Dedifferentiated amniotic fluid mesenchymal stem cell (primary cell): ENCODE measurements around the gene ZBTB21.
A peak's percentile ranks its signal among the peaks of the same experiment; 100 is the strongest.
"Not testable (repeated sequence)": the region's sequence is repeated elsewhere in the genome, so short reads cannot be mapped to it uniquely, and the experiment has no call there.

Experiments
- DNase-seq: peaks from one replicate; pipeline ENCODE4 v3.0.0-alpha.2; 2016; ENCODE audit errors: extremely low spot score

ZBTB21 gene

DNA sequence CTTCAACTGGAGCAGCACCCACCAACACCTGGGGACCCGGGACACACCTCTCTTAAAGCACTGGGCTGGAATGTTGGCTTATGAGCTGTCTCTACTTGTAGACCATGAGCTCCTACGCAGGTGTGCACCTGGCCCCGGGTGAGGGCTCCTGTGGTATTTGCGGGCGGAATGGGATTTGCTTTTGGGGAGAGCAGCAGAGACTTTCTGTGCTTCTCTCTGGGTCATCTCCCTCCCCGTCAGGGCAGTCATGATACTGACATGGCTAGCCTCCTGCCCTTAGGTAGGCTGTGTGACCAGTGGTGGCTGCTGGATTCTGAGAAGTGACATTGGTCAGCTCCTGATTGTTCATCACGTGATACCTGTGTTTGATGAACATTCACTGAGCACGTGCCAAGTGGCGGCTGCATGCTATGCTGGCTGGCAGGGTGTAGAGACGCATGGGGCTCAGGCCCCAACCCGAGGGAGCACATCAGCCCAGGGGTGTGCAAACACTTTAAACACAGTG is 9.0 kb upstream of the ZBTB21 start:
- DNase-seq, result no peak

DNA sequence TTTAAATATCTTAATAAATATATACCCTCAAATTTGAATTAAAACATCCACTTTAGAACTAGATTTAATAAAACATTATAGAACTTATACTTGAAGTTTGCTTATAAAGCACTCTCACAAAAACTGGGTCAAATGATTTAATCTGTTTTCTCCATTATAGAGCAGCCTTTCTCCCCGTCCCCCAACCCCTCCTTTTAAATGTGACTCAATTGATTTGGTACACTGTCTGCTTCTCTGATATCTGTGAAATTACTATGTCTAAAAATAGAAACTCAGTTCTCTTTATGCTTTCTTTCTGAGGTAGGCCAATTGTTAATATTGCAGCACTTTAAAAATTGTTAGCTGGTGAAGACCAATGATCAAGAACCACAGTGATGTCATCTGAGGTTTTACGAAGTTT is 6.9 kb upstream of the ZBTB21 start:
- DNase-seq, result no peak

DNA sequence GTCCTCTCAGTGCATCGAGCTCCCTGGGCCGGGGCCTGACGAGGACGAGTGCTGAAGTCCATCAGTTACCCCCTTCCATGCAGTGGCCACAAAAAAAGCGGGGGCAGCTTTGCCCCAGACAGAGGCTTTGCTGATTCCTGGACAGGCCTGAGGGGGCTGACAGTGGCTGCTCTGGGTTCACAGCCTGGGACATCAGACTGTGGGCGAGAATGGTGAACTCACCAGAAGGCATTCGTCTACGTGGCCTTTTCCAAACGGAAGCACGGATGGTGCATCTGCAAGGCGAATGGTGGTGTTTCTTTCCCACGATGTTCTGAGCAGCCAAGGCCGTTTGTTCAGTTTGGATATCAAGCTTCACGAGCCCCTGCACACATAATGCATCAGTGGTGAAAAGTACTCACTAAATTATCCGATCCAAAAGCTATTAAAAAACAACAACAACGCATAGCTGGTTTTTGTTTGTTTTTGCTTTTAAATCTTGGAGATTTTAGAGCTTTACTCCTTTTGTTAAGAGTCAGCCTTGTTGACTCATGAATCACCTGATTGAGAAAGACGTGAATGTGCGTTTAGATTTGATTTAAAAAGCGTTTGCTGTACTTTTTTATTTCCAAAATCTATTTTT is 6.3 kb upstream of the ZBTB21 start:
- no peak for DNase-seq

DNA sequence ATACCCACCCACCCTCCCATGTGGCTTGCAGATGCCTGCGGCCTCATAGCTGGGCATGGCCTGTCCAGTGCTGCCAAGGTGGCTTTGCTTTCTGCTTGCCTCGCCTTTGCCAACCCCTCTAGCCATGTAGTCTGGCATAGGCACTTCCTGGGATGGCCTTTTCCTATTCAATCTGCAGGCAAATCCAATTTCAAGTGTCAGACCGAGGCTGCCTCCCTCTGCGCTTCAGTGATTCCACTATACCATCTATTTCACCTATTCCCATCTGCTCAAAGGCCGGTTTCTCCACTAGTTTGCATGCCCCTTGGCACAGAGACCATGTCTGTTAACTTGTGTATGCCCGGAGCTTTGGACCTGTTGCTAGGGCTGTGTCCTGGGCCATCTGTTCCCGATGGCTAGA is 3.8 kb upstream of the ZBTB21 start:
- DNase-seq, result no peak

DNA sequence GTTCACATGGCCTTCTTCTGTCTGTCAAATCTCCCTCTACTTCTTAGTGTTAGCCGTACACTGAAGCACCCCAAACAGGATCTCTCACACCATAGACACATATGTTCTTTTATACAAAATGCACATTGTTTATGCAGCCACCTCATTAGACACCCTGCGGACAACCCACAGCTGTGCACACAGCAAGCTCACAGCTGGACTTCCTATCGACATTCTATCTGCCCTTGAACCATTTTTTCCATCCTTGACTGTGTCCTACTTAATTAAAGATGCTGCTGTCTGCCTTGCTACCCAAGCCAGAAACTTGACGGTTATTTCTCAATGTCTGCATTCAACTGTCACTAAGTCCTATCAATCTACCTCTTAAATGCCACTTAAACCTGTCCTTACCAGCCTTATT is 3.2 kb upstream of the ZBTB21 start:
- DNase-seq, result no peak

DNA sequence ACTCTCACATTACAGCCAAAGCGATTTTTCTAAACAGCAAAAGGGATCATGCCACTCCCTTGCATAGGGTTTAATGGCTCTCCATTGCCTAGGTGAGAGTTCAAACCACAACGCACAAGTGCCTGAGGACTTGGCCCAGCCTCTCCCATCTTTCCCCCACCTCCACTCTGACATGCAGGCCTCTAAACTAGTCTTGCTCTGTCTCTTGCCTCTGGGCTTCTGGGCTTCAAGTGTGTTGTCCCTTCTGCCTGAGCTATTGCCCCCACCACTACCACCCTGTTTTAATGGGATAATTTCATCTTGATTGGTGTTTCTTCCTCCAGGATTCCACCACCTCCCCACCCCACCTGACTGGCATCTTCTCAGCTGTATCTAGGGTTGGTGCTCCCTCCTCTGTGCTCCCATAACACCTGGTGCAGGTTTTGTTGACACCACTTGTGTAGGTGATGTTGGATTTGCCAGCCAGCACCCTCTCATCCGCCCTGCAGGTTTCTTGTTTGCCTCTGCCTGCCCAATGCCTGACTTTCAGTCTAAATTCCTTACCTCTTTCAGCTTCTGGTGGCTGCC is 2.7 kb upstream of the ZBTB21 start:
- DNase-seq, result no peak

DNA sequence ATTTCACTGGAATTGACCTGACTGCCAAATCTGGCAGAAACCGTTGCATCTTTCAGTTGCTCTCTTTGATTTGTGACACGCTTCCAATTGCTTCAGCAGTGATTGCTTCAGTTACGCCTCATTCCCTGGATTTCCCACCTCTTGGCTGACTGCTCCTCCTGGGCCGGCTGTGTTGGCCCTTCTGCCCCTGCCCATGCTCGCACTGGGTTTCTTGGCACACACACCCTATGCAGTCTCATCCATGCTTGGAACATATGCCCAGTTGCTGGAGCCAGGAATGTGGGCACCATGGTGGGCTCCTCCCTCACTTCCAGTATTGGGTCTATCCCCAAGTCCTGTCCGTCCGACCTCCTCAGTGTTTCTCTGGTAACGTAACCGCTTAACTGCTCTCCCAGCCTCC is 2.2 kb upstream of the ZBTB21 start:
- DNase-seq, result no peak

DNA sequence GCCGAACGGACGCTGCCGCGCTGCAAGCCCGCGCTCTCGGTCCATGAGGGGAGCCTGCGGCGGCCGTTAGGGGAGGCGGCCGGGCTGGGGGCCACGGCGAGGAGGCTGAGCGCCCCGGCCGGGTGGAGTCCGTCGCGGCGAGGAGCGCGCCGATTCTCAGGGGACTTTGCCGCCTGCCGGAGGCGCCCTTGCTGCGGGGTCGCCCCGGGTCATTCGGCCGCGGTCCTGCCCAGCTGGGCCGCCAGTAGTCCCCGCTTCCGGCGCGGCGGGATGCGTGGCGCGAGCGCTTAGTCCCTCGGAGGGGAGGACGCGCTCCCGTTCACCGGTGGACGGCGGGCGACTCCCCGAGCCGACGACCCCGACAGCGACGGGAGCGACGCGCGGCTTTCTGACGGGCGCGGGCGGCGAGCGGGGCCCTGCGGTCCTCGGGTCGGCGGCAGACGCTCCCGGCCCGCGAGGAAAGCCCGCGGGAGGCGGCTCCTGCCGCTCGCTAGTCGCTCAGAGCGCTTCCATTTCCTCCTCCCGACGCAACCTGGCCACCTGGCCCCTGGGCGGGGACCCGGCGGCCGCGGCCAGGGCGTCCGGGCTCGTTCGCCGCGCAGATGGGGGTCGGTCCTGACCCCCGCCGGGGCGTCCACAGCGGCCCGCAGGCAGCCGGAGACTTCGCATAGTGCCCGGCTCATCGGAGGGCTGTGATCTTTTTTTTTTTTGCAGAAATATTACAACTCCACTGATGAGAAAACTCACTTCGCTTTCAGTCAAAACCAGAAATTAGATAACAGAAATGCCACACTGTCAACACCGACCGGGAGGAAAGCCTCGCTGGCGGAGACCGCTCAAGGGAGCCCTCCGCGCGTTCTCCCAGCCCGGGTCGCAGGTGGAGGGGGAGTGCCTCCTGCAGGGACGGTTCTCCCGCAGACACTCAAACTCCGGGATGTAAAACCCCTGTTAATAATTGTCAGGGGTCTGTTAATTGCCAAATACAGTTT is 641 bp upstream of the ZBTB21 start:
- no peak for DNase-seq

DNA sequence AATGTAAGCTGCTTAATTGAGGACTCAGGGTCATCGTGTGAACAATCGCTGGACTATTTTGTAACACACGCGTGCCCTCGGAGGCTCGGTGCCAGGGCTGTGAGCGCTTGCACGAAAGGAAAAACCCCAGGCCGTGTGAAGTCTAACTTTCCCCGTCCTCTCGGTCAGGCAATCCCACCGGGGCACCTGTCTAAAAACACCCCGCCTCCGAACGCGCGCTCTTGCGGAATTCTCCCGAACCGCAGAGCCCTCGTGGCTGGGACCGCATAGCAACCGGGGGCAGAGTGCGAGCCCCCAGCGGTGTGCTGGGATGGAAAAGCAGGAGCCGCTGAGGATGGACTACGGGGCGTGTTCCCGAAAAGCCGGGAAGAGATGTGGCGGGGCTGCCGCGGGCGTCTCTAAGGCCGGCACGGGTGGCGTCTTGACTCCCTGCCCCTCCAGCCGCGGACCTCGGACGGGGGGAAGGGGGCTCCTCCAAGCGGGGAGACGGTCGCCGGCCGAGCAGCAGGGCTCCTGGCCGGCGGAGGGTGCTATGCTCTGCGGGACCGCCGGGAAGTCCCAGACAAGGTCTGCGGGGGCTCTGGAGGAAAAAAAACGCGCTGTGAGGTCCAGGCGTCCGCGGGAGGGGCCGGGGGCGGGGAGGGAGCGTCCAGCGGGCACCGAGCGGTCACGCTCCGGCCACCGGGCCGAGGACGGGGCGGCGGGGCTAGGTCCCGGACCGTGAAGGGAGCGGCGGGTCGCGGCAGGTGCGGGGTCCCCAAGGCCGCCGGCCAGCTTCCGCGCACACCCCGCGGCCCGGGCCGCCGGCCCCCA is 936 bp downstream of the ZBTB21 start:
- DNase-seq, result peak; percentile 18

DNA sequence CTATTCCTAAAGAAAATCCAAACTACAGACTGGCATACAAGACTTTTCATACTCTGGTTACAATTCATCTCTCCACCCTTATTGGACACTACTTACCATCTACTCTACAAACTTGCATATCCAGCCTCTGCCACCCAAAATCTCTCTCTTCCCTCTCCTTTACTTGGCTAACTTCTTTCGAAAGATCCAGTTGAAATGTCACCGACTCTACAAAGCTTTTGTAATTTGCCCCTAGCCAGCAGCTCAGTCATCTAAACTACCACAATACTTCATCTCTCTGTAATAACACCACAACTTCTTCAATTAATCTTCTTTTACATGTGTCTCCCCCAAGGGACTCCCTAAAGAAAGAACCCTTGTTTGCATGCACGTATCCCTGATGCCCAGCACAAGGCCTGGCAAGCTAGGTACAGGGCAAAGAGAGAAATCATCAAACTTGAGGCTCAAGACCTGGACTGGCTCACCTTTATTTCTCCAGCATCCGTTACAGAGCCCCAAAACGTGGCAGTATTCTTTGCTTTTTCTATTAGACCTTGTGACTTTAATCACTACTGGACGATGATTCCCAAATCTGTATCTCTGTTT is 2.7 kb downstream of the ZBTB21 start:
- no peak for DNase-seq

DNA sequence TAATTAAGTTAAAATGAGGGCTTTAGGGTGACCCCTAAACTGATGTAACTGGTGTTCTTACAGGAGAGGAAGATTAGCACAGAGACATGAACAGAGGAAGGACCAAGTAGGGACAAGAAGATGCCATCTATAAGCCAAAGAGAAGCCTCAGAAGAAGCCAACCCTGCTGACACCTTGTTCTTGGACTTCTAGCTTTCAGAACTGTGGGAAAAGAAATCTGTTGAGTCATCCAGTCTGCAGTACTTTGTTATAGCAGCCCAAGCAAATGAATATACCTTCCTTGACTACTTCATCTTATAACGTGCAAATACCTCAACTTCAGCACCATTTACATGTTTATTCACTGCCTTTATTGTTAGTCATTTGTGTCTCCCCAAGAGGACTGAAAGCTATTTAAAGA is 3.4 kb downstream of the ZBTB21 start:
- DNase-seq, result no peak

DNA sequence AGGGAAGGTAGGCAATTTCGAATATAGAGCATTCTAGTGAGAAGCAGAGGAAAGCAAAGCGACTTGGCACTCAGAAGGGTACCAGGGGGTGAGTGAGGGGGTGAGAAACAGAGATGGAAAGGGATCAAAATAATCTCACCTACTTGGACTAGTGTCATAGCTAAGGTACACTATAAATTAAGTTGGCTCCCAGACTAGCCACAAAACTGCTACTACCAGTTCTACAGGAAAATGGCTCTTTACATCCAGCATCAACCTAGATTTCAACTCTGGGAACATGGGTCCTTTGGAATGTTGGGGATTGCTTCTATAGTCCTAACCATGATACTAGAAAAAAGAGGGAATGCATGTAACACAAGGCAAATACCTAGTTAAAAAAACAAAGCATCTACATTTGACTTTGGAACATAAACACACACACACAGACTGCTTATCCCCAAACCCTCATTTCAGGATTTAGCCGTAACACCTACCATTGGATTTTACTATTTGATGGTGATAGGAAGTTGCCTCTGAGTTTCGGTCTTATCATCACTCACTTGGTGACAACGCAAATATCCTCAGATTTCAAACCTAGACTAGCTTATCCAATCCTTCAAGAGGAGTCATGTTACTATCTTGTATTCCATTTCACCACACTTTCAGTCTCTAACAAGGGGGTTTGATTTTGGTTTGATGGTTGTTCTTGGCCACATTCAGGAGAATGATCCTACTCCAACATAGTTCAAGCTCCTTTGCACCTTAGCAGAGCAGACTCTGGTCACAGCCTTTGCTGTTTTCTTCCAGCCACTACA is 5.6 kb downstream of the ZBTB21 start:
- DNase-seq, result no peak

DNA sequence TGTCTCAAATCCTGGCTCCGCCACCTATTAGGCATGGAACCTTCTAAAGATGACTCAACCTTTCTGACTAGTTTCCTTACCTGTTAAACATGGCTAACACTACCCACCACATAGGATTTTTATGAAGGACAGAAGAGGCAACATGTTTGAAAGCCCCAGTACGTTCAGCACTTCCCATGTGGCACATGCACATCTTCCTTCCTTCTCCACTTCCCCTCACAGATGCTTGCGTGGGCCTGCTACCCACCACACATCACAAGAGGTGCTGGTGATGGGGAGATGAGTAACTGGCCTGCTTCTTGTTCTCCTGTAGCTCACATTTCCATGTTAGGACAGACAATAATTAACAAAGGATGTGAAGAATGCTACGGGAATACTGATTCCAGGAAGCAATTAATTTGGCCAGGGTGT is 7.1 kb downstream of the ZBTB21 start:
- DNase-seq, result no peak

DNA sequence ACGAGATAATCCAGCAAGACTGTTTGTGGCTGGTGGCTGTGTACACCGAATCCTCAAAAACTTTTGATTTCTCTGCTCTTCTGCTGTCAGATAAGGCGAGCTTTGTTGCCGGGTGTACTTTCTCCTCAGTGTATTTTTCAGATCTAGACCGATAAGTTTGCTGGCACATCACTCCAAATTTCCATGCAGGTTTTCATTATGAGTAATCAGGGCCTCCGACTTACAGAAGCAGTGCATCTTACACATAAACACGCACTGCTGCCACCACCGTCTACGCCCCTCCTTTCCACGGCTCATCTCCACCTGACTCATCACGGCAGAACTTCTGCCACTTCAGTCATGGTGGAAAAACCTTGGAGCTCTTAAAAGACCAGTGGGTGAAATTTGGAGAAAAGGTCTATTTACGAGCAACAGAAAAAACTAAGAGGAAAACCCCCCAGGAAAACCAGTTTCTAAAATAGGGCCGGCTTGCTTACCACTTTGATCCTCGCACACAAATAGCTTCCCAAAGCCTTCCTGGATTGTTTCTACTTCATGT is 7.7 kb downstream of the ZBTB21 start:
- peak; percentile 87 for DNase-seq

DNA sequence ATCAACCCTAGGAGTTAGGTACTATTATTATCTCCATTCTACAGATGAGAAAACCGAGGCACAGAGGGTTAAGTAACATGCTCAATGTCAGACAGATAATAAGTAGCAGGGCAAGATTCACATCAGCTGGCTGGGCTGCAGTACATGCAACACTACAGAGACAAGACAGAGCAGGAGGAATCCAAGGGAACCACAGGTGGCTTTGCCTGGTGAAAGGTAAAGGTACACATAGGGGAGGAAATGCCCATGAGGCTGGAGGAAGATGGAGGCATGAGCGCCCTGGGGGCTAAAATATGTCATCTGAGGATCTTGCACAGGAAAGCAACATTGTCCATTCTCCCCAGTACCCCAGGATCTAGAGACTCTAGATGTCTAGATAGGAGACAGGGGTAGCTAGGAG is 8.4 kb downstream of the ZBTB21 start:
- DNase-seq, result no peak

DNA sequence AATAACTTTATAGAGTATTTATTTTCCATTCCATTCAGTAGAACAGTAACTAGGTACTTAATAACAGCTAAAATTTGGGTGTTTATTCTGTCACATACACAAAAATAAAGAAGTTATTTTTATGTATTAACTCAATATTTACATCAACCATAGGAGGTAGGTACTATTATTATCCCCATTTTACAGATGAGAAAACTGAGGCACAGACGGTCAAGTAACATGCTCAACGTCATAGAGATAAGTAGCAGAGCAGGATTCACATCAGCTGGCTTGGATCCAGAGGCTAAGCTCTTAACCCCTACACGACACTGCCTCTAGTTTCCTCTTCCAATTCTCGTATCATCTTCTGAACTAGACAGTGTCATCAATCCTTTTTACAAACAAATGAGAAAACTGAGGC is 9.3 kb downstream of the ZBTB21 start:
- no peak for DNase-seq

DNA sequence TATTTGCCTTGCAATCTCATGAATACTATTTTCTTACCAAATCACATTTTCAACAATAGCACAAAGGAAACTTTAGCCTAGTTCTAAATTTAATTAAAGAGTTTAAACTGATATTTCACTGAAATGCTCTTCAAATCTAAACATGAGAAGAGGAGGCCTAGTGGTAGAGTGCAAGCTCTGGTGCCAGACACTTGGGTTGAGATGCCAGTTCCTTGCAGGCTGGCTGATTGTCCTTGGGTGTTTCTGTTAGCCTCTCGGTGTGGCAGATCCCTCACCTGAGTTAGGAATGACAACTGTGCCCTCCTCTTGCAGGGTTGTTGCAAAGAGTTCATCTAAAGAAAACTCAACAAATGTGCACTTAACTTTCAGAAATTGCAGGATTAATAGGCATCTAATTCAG is 12.5 kb downstream of the ZBTB21 start:
- DNase-seq, result no peak

DNA sequence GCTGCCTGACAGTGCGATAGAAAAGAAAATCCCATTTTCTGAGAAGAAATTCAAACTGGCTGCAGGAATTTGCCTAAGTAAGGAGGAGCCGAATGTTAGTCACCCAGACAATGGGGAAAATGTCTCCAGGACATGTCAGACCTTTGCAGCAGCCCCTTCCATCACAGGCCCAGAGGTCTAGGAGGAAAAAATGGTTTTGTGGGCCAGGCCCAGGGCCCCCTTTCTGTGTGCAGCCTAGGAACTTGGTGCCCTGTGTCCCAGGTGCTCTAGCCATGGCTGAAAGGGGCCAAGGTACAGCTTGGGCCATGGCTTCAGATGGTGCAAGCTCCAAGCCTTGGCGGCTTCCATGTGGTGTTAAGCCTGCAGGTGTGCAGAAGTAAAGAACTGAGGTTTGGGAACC is 14.6 kb downstream of the ZBTB21 start:
- no peak for DNase-seq

DNA sequence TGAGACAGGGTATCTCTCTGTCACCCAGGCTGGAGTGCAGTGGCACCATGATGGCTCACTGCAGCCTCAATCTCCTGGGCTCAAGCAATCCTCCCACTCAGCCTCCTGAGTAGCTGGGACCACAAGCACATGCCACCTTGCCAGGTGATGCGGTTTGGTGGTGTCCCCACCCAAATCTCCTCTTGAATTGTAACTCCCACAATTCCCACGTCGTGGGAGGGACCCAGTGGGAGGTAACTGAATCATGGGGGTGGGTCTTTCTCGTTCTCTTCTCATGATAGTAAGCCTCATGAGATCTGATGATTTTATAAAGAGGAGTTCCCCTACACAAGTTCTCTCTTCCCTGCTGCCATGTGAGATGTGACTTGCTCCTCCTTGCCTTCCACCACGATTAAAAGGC is 15.5 kb downstream of the ZBTB21 start:
- DNase-seq, result not testable (repeated sequence)

DNA sequence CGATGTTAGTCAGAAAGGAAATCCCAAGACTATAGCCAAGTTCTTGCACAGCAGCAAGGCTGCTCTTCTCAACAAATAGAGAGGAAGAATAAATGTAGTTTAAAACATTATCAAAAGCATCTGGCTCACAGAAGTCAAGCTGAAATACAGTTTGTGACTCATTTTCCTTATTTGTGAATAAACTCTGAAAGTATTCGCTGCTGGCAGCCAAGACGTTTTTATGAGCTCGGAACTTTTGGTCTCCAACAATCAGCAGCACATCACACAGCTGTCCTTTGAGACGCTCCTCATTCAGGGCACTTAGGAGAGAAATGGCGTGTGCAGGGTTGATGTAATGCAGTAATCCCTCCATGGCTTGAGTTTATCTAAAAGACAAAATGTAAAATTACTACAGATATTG is 16.4 kb downstream of the ZBTB21 start:
- DNase-seq, result peak; percentile 81
